ENCODE measurements around the gene SLFNL1. TPM values are rescaled to one million over a fixed set of nuclear protein-coding genes. Genes with fewer than 3 reads are reported as not detected.

Gene SLFNL1
- polyA plus RNA-seq, 2 of the 4 experiments (the other 2 are of a cell fraction) = 0.01 to 0.03 TPM

DNA sequence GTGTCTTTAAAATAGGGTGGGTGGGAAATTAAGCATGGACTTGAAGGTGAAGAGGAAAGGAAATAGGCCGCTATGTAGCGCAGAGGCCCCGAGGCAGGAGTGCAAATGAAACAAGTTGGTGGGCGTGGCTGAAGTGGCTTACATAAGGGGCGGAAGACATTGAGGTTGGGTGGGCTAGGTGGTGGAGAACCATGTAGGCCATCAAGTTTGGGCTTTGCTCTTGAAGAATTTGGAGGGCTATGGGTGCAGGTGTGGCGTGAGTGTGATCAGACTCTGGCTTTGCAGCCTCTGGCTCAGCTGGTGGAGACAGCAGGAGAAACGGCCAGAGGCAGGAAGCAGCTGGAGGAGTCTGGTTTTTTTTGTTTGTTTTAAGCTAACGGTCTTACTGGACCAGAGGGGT lies 6.7 kb downstream of the SLFNL1 start:
- H3K27ac ChIP-seq = 0 out of 6 replicates have a peak overlapping the region, but pooled peaks of 1 of the 2 experiments have one; percentile 6

DNA sequence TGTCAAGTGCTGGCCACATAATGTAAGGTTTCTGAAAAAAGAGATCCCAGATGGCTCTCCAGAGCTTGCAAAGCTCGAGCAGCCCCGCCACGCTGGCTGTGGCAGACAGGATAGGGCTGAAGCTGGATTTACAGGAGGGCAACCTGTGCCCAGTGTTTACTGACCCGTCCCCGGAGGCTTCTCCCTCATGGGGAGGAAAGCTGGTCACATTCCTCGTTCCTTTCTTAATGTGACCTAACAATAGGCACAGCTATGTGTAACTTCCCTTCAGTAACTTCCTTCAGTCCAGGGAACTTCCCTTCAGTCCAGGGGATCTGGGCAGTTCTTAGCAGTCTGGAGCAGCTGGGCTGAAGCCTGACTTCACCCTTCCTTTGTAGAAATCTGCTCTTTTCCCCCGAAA lies 7.7 kb downstream of the SLFNL1 start:
- POLR2A ChIA-PET = no interaction called here
- no peak for FAIRE-seq
- ATAC-seq = no peak
- Histone ChIP-seq H3K4me3 (no peak overlapping the region), H3K4me2 (no peak overlapping the region), H3K27ac (peak overlapping the region in 1 of 2 experiments; percentile 53; a peak in 2 of 6 replicates), H3K4me1 (peaks cover 50% of the 10 kb centered on the region; the same call in 2 of the 3 replicates), H3K9me3 (no peaks in the 10 kb centered on the region)
- WGBS (ENCODE audit: missing lambda C conversion rate) = 89% methylated on average over 7 of the region's 7 CpGs
- CTCF ChIA-PET = interaction anchor here (0.6 kb wide), 1 partner anchor 10 kb away, joined by 3 read pairs; no protein-coding TSS in a partner anchor
- no peak for TF ChIP-seq ESRRA (IDR thresholded peaks at IDR 0.05; ENCODE audit: borderline replicate concordance, low read length)
- TF ChIP-seq FOXS1 (CRISPR knock-in tag; IDR thresholded peaks at IDR 0.05) = no peak
- no peak for TF ChIP-seq FOSB (CRISPR knock-in tag; IDR thresholded peaks at IDR 0.05)
- no peak for TF ChIP-seq KDM5A (IDR thresholded peaks at IDR 0.05)
- TF ChIP-seq, protein P1, sequence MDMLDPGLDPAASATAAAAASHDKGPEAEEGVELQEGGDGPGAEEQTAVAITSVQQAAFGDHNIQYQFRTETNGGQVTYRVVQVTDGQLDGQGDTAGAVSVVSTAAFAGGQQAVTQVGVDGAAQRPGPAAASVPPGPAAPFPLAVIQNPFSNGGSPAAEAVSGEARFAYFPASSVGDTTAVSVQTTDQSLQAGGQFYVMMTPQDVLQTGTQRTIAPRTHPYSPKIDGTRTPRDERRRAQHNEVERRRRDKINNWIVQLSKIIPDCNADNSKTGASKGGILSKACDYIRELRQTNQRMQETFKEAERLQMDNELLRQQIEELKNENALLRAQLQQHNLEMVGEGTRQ (IDR thresholded peaks at IDR 0.05) = no peak
- no peak for TF ChIP-seq MAZ (IDR thresholded peaks at IDR 0.05; ENCODE audit: borderline replicate concordance, low read depth, low read length)
- no peak for DNase-seq (ENCODE audit: low read depth in 1 of 2, low spot score in 1 of 2)

More for the DNA sequence above, 6.7 kb downstream of the SLFNL1 start:
- DNase-seq (ENCODE audit: low read depth in 1 of 2, low spot score in 1 of 2) (no peak), ATAC-seq (no peak), FAIRE-seq (no peak)
- WGBS (ENCODE audit: missing lambda C conversion rate) = 80% methylated on average over 8 of the region's 8 CpGs
- ChIA-PET POLR2A (no interaction called here), CTCF (interaction anchor here (0.6 to 2.2 kb wide), 3 partner anchors 11 to 165 kb away, joined by 3 to 5 read pairs (median 3); no protein-coding TSS in a partner anchor)
- peaks cover 55% of the 10 kb centered on the region; the same call in 2 of the 3 replicates for H3K4me1 ChIP-seq
- H3K4me2 ChIP-seq = no peak overlapping the region
- 0 out of 2 replicates have a peak, but pooled peaks have one; percentile 6 for TF ChIP-seq TFCP2L1 (CRISPR knock-in tag; IDR thresholded peaks at IDR 0.05)
- no peak for TF ChIP-seq EP300 (IDR thresholded peaks at IDR 0.05)
- TF ChIP-seq POLR2AphosphoS2 (conservative IDR thresholded peaks at IDR 0.05; ENCODE audit: low read length) = peak; percentile 96
- no peaks in the 10 kb centered on the region for H3K9me3 ChIP-seq
- H3K4me3 ChIP-seq = no peak overlapping the region

GRCh38 chr1:41013024-41013423 lies 8.5 kb downstream of the SLFNL1 start:
- POLR2A ChIA-PET = interaction anchor here (0.6 to 1.3 kb wide), 2 partner anchors 151 to 691 kb away, joined by 3 to 5 read pairs; partner anchors contain the start of gene CITED4
- no peak for FAIRE-seq
- 92% methylated on average over 6 of the region's 6 CpGs for WGBS (ENCODE audit: missing lambda C conversion rate)

More at GRCh38 chr1:41013024-41013423, 8.5 kb downstream of the SLFNL1 start:
- no peak for TF ChIP-seq HDAC2 (IDR thresholded peaks at IDR 0.05)
- no peak for TF ChIP-seq HOXB13 (CRISPR knock-in tag; IDR thresholded peaks at IDR 0.05; ENCODE audit: low read depth)
- TF ChIP-seq HMGXB4 (CRISPR knock-in tag; IDR thresholded peaks at IDR 0.05; ENCODE audit: borderline replicate concordance) = no peak
- no peak for TF ChIP-seq MAFK (IDR thresholded peaks at IDR 0.05; ENCODE audit: partially characterized antibody)
- no peak for TF ChIP-seq CHD2 (IDR thresholded peaks at IDR 0.05; ENCODE audit: low read length, partially characterized antibody)
- TF ChIP-seq FOXS1 (CRISPR knock-in tag; IDR thresholded peaks at IDR 0.05) = no peak
- no peak for TF ChIP-seq ELK1 (IDR thresholded peaks at IDR 0.05; ENCODE audit: low read depth, low read length)
- TF ChIP-seq HOXA7 (CRISPR knock-in tag; IDR thresholded peaks at IDR 0.05) = no peak
- TF ChIP-seq POLR2AphosphoS2 (conservative IDR thresholded peaks at IDR 0.05; ENCODE audit: low read length) = no peak
- TF ChIP-seq RNF2 (IDR thresholded peaks at IDR 0.05; ENCODE audit: borderline replicate concordance, low read depth) = no peak
- TF ChIP-seq ZFP36 (IDR thresholded peaks at IDR 0.05; ENCODE audit: borderline replicate concordance, partially characterized antibody) = no peak
- CTCF ChIA-PET = interaction anchor here (0.6 to 1.3 kb wide), 2 partner anchors 9 to 34 kb away, joined by 3 read pairs; partner anchors contain the start of gene CTPS1
- no peak for DNase-seq (ENCODE audit: low read depth in 1 of 2, low spot score in 1 of 2)
- Histone ChIP-seq H3K4me1 (peaks cover 50% of the 10 kb centered on the region; the same call in 2 of the 3 replicates), H3K9me3 (no peaks in the 10 kb centered on the region), H3K27ac (no peak overlapping the region), H3K4me2 (no peak overlapping the region), H3K4me3 (no peak overlapping the region)
- no peak for ATAC-seq
